HL-60 (cell line): Measurements from ENCODE around the gene VPS13D.

Experiments used
- DNase-seq, 2 experiments: peaks; one replicate each; pipeline ENCODE4 v3.0.0-alpha.2; 2010 to 2020; ENCODE audit warnings: low read depth in 1 of 2, low spot score in 1 of 2
- H3K27ac ChIP-seq: fragments of 250-450 bp; sonication (Bioruptor Pico); replicated peaks from 2 replicates; pipeline ENCODE4 v1.5.1; 2020; ENCODE audit warnings: mild to moderate bottlenecking, moderate library complexity
- H3K27me3 ChIP-seq: fragments of 250-450 bp; sonication (Bioruptor Pico); 2 replicates; pipeline ENCODE4 v1.5.1; 2021; ENCODE audit warnings: mild to moderate bottlenecking, moderate library complexity; ENCODE audit not compliant: insufficient read depth, poor library complexity, severe bottlenecking
- H3K4me3 ChIP-seq: replicated peaks from 2 replicates; pipeline ENCODE4 v1.5.1; 2011; ENCODE audit warnings: mild to moderate bottlenecking, control low read depth, low read length; ENCODE audit not compliant: insufficient read depth
- GABPA ChIP-seq: IDR thresholded peaks from 2 replicates; pipeline ENCODE4 v1.6.1; 2012; ENCODE audit warnings: low read depth
- POLR2AphosphoS5 ChIP-seq: IDR thresholded peaks from 2 replicates; pipeline ENCODE4 v1.6.1; 2012; ENCODE audit warnings: low read depth
- REST ChIP-seq: IDR thresholded peaks from 2 replicates; pipeline ENCODE4 v1.6.1; 2012; ENCODE audit warnings: low read depth; ENCODE audit not compliant: insufficient replicate concordance
- SPI1 ChIP-seq: IDR thresholded peaks from 2 replicates; pipeline ENCODE4 v1.6.1; 2012; ENCODE audit warnings: low read depth, mild to moderate bottlenecking, borderline replicate concordance
- TF ChIP-seq, protein P1 (sequence below): IDR thresholded peaks from one replicate; pipeline ENCODE4 v1.5.1; 2011; ENCODE audit warnings: low read length, control low read depth, inconsistent platforms; ENCODE audit not compliant: insufficient read depth

The VPS13D gene

DNA sequence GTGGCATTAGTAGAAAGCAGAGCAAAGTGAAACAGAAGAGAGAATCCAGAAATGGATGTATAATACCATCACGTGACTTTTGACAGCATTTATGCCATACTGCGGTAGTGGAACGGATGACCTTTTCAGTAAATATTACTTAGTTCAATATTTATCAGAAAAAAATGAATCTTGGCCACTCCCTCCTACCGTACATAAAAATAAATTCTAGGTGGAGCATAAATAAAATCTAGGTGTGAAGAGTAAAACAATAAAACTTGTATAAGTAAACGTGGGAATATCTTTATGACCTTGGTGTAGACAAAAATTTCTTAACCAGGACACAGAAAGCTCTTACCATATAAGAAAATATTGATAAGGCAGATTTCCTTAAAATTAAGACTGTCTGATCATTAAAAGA lies 182.6 kb downstream of the VPS13D start:
- no peak for DNase-seq
- H3K4me3 ChIP-seq = no peak overlapping the region
- TF ChIP-seq GABPA (no peak), REST (no peak), SPI1 (no peak), POLR2AphosphoS5 (no peak)
- TF ChIP-seq, protein P1, sequence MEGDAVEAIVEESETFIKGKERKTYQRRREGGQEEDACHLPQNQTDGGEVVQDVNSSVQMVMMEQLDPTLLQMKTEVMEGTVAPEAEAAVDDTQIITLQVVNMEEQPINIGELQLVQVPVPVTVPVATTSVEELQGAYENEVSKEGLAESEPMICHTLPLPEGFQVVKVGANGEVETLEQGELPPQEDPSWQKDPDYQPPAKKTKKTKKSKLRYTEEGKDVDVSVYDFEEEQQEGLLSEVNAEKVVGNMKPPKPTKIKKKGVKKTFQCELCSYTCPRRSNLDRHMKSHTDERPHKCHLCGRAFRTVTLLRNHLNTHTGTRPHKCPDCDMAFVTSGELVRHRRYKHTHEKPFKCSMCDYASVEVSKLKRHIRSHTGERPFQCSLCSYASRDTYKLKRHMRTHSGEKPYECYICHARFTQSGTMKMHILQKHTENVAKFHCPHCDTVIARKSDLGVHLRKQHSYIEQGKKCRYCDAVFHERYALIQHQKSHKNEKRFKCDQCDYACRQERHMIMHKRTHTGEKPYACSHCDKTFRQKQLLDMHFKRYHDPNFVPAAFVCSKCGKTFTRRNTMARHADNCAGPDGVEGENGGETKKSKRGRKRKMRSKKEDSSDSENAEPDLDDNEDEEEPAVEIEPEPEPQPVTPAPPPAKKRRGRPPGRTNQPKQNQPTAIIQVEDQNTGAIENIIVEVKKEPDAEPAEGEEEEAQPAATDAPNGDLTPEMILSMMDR = no peak
- no peaks in the 10 kb centered on the region for H3K27me3 ChIP-seq
- H3K27ac ChIP-seq = no peak overlapping the region

DNA sequence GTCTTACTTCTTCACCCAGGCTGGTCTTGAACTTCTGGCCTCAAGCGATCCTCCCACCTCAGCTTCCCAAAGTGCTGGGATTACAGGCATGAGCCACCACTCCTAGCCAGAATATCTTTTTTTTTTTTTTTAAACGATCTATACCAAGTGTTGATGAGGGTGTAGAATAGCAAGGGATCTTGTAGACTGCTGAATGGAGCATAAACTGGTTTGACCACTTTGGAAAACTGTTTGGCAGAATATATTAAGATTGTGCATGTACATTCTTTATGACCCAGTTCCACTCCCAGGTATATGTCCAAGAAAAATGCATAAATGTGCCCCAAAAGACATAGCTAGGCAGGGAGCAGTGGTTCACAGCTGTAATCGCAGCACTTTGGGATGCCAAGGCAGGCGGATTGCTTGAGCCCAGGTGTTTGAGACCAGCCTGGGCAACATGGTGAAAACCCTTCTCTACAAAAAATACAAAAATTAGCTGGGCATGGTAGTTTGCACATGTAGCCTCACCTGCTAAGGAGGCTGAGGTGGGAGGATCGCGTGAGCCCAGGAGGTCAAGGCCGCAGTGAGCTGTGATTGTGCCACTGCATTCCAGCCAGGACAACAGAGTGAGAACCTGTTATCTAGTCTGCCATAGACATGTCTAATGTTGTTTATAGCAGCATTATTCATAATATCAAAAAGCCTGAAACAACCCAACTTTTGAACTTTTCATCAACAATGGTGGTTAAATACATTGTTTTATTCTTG lies 184.0 kb downstream of the VPS13D start:
- H3K4me3 ChIP-seq = no peak overlapping the region
- no peak for DNase-seq
- no peak for TF ChIP-seq SPI1
- TF ChIP-seq, protein P1 = no peak
- TF ChIP-seq GABPA = no peak
- no peak for TF ChIP-seq REST
- no peak for TF ChIP-seq POLR2AphosphoS5
- no peaks in the 10 kb centered on the region for H3K27me3 ChIP-seq
- no peak overlapping the region for H3K27ac ChIP-seq

GRCh38 chr1:12414444-12415018 lies 184.7 kb downstream of the VPS13D start:
- Histone ChIP-seq H3K4me3 (no peak overlapping the region), H3K27ac (no peak overlapping the region), H3K27me3 (no peaks in the 10 kb centered on the region)
- DNase-seq = no peak
- no peak for TF ChIP-seq GABPA
- TF ChIP-seq, protein P1 = no peak

- DNase-seq = no peak
- no peak for TF ChIP-seq GABPA
- TF ChIP-seq POLR2AphosphoS5 = no peak
- TF ChIP-seq, protein P1 = no peak
- TF ChIP-seq SPI1 = no peak
- TF ChIP-seq REST = no peak
- no peak overlapping the region for H3K27ac ChIP-seq
- no peak overlapping the region for H3K4me3 ChIP-seq
- H3K27me3 ChIP-seq = no peaks in the 10 kb centered on the region
Observed at GRCh38 chr1:12415038-12415466, 185.2 kb downstream of the VPS13D start.
